ENCODE results near the gene ADGRE1.

ADGRE1 gene

GRCh38 chr19:6958791-6959190 lies 71.4 kb downstream of the ADGRE1 start:
- DNase-seq, result no peak

- no peak for DNase-seq
Observed at GRCh38 chr19:6963244-6963852, 76.0 kb downstream of the ADGRE1 start.

- peak; percentile 50 for DNase-seq
Observed at GRCh38 chr19:6963937-6964336, 76.6 kb downstream of the ADGRE1 start.

GRCh38 chr19:6967967-6968366 lies 80.6 kb downstream of the ADGRE1 start:
- DNase-seq, result no peak

- no peak for DNase-seq
Observed at GRCh38 chr19:6969490-6969889, 82.1 kb downstream of the ADGRE1 start.

- no peak for DNase-seq
Observed at GRCh38 chr19:6970021-6970420, 82.6 kb downstream of the ADGRE1 start.

- DNase-seq, result peak; percentile 31
Observed at GRCh38 chr19:6970443-6970842, 83.1 kb downstream of the ADGRE1 start.

GRCh38 chr19:6971366-6971765 lies 84.0 kb downstream of the ADGRE1 start:
- no peak for DNase-seq

GRCh38 chr19:6976197-6976596 lies 88.8 kb downstream of the ADGRE1 start:
- DNase-seq, result no peak

GRCh38 chr19:6979399-6979798 lies 92.0 kb downstream of the ADGRE1 start:
- DNase-seq, result no peak

GRCh38 chr19:6983448-6983847 lies 96.1 kb downstream of the ADGRE1 start:
- no peak for DNase-seq

- DNase-seq, result no peak
Observed at GRCh38 chr19:6987850-6988249, 100.5 kb downstream of the ADGRE1 start.

- no peak for DNase-seq
Observed at GRCh38 chr19:6988257-6988656, 100.9 kb downstream of the ADGRE1 start.
